ENCODE results near the gene RAB12.

GRCh38 chr18:8586941-8587340, 22.3 kb upstream of the RAB12 start:
- TF ChIP-seq, protein P1, sequence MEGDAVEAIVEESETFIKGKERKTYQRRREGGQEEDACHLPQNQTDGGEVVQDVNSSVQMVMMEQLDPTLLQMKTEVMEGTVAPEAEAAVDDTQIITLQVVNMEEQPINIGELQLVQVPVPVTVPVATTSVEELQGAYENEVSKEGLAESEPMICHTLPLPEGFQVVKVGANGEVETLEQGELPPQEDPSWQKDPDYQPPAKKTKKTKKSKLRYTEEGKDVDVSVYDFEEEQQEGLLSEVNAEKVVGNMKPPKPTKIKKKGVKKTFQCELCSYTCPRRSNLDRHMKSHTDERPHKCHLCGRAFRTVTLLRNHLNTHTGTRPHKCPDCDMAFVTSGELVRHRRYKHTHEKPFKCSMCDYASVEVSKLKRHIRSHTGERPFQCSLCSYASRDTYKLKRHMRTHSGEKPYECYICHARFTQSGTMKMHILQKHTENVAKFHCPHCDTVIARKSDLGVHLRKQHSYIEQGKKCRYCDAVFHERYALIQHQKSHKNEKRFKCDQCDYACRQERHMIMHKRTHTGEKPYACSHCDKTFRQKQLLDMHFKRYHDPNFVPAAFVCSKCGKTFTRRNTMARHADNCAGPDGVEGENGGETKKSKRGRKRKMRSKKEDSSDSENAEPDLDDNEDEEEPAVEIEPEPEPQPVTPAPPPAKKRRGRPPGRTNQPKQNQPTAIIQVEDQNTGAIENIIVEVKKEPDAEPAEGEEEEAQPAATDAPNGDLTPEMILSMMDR (IDR thresholded peaks at IDR 0.05), result no peak
- no peak for TF ChIP-seq POLR2A (IDR thresholded peaks at IDR 0.05)
